Thyroid gland (tissue), 4 donors: ENCODE measurements around the gene FYB1.

Source experiments
- POLR2A ChIP-seq, 2 donors: fragments of 450-650 bp; IDR thresholded peaks; one replicate each; pipeline ENCODE4 v1.6.1; 2017; ENCODE audit warnings: antibody characterized with exemption in 2 of 2, mild to moderate bottlenecking in 2 of 2, moderate library complexity in 1 of 2
- TF ChIP-seq, protein P1 (sequence below), 6 experiments: fragments of 200-600 bp in 3 of 6; fragments of 450-650 bp in 3 of 6; sonication (generic) in 3 of 6; IDR thresholded peaks; one replicate each; pipeline ENCODE4 v1.5.1; 2016 to 2019; ENCODE audit warnings: antibody characterized with exemption in 6 of 6, mild to moderate bottlenecking in 2 of 6, inconsistent platforms in 1 of 6, moderate library complexity in 1 of 6

DNA sequence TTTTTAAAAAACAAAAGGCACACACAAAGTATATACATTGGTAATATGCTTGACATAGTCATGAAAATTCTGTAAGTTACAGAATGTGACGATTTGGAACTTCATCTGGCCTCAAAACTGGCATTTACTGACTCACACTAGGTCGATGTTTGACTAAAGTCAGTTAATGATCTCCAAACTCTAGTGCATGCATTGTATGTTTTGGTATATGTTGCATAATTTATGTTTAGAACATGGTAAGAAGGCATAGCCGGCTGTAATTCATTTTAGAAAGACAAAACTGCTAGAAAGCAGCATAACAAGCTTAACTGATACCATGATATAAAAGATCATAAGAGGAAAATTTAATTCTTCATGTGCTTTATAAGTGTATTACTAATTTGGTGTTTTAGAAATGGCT, 86.6 kb downstream of the FYB1 start:
- TF ChIP-seq, protein P1, sequence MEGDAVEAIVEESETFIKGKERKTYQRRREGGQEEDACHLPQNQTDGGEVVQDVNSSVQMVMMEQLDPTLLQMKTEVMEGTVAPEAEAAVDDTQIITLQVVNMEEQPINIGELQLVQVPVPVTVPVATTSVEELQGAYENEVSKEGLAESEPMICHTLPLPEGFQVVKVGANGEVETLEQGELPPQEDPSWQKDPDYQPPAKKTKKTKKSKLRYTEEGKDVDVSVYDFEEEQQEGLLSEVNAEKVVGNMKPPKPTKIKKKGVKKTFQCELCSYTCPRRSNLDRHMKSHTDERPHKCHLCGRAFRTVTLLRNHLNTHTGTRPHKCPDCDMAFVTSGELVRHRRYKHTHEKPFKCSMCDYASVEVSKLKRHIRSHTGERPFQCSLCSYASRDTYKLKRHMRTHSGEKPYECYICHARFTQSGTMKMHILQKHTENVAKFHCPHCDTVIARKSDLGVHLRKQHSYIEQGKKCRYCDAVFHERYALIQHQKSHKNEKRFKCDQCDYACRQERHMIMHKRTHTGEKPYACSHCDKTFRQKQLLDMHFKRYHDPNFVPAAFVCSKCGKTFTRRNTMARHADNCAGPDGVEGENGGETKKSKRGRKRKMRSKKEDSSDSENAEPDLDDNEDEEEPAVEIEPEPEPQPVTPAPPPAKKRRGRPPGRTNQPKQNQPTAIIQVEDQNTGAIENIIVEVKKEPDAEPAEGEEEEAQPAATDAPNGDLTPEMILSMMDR (IDR thresholded peaks at IDR 0.05) = no peak
- TF ChIP-seq POLR2A (IDR thresholded peaks at IDR 0.05) = no peak
